OCI-LY3 (cell line): Measurements from ENCODE around the gene NPFF.

Experiments
- H2AFZ ChIP-seq: fragments of 200-600, 300-600 bp; shearing (Covaris generic); 2 replicates; pipeline ENCODE4 v1.6.0; 2014; ENCODE audit warnings: antibody characterized with exemption, low read depth, low read length
- H3K27ac ChIP-seq: fragments of 200-600, 300-600 bp; sonication (generic); 2 replicates; pipeline ENCODE4 v1.5.1; 2014; ENCODE audit warnings: mild to moderate bottlenecking, low read length, moderate library complexity, mixed read lengths
- H3K27me3 ChIP-seq: fragments of 200-600, 300-600 bp; sonication (generic); 2 replicates; pipeline ENCODE4 v1.6.1; 2014; ENCODE audit warnings: low read depth, low read length, mixed read lengths
- H3K36me3 ChIP-seq: fragments of 200-600, 300-600 bp; sonication (generic); replicated peaks from 2 replicates; pipeline ENCODE3; 2014; ENCODE audit warnings: low read depth, low read length, mixed read lengths
- H3K4me1 ChIP-seq: fragments of 300-600, 200-600 bp; sonication (generic); 2 replicates; pipeline ENCODE4 v1.6.1; 2014; ENCODE audit warnings: low read length, mixed read lengths
- H3K4me2 ChIP-seq: fragments of 200-600, 300-600 bp; sonication (generic); 2 replicates; pipeline ENCODE4 v1.6.1; 2014; ENCODE audit warnings: low read length, mixed read lengths
- H3K4me3 ChIP-seq: fragments of 300-600, 200-600 bp; sonication (generic); 2 replicates; pipeline ENCODE4 v1.5.1; 2014; ENCODE audit warnings: antibody characterized with exemption, mild to moderate bottlenecking, low read length, moderate library complexity
- H3K79me2 ChIP-seq: fragments of 300-600, 200-600 bp; shearing (Covaris generic); 2 replicates; pipeline ENCODE4 v1.6.1; 2014; ENCODE audit warnings: mild to moderate bottlenecking, low read length, mixed read lengths
- H3K9ac ChIP-seq: fragments of 300-600, 200-600 bp; shearing (Covaris generic); 2 replicates; pipeline ENCODE4 v1.6.0; 2014; ENCODE audit warnings: mild to moderate bottlenecking, low read length, moderate library complexity
- H3K9me3 ChIP-seq: fragments of 200-600, 300-600 bp; shearing (Covaris generic); 2 replicates; pipeline ENCODE4 v1.6.1; 2014; ENCODE audit warnings: low read length, mixed read lengths; ENCODE audit not compliant: insufficient read depth
- H4K20me1 ChIP-seq: fragments of 200-600, 300-600 bp; sonication (generic); 2 replicates; pipeline ENCODE4 v1.6.1; 2016; ENCODE audit warnings: low read length, mixed read lengths; ENCODE audit not compliant: insufficient read depth
- CTCF ChIP-seq: fragments of 200-600, 300-600 bp; sonication (generic); IDR thresholded peaks from 2 replicates; pipeline ENCODE4 v1.5.1; 2014; ENCODE audit warnings: antibody characterized with exemption, low read length, low read depth
- EZH2phosphoT487 ChIP-seq: fragments of 200-600 bp; shearing (Covaris generic); IDR thresholded peaks from 2 replicates; pipeline ENCODE4 v1.6.1; 2018; ENCODE audit warnings: antibody characterized with exemption, mixed run types, low read depth

Gene NPFF

GRCh38 chr12:53464685-53465418, 42.4 kb downstream of the NPFF start:
- Histone ChIP-seq H3K9ac (no peak overlapping the region), H3K27me3 (no peaks in the 10 kb centered on the region), H3K4me1 (no peaks in the 10 kb centered on the region), H3K79me2 (peaks cover 78% of the 10 kb centered on the region), H2AFZ (no peak overlapping the region), H3K27ac (no peak overlapping the region), H3K4me3 (no peak overlapping the region), H3K4me2 (no peak overlapping the region), H3K36me3 (peaks cover 91% of the 10 kb centered on the region), H3K9me3 (no peaks in the 10 kb centered on the region), H4K20me1 (peaks cover 63% of the 10 kb centered on the region)
- TF ChIP-seq CTCF (no peak), EZH2phosphoT487 (no peak)

GRCh38 chr12:53463802-53464560, 43.3 kb downstream of the NPFF start:
- no peak overlapping the region for H3K27ac ChIP-seq
- no peaks in the 10 kb centered on the region for H3K4me1 ChIP-seq
- peaks cover 95% of the 10 kb centered on the region for H3K36me3 ChIP-seq
- H3K27me3 ChIP-seq: no peaks in the 10 kb centered on the region
- no peak overlapping the region for H2AFZ ChIP-seq
- no peak for TF ChIP-seq CTCF
- TF ChIP-seq EZH2phosphoT487: no peak
- H3K4me2 ChIP-seq: no peak overlapping the region
- H3K9me3 ChIP-seq: no peaks in the 10 kb centered on the region
- no peak overlapping the region for H3K4me3 ChIP-seq
- no peak overlapping the region for H3K9ac ChIP-seq
- peaks cover 70% of the 10 kb centered on the region for H4K20me1 ChIP-seq
- H3K79me2 ChIP-seq: peaks cover 85% of the 10 kb centered on the region

- no peak overlapping the region for H3K4me3 ChIP-seq
- no peaks in the 10 kb centered on the region for H3K27me3 ChIP-seq
- no peaks in the 10 kb centered on the region for H3K4me1 ChIP-seq
- H3K36me3 ChIP-seq: peaks cover 91% of the 10 kb centered on the region
- TF ChIP-seq CTCF (no peak), EZH2phosphoT487 (no peak)
- H3K9ac ChIP-seq: no peak overlapping the region
- H3K4me2 ChIP-seq: no peak overlapping the region
- H3K9me3 ChIP-seq: no peaks in the 10 kb centered on the region
- peaks cover 72% of the 10 kb centered on the region for H4K20me1 ChIP-seq
- H2AFZ ChIP-seq: no peak overlapping the region
- H3K79me2 ChIP-seq: peaks cover 83% of the 10 kb centered on the region
- H3K27ac ChIP-seq: no peak overlapping the region
These were observed 44.3 kb downstream of the NPFF start for GRCh38 chr12:53462935-53463334.

- Histone ChIP-seq H3K4me2 (no peak overlapping the region), H2AFZ (no peak overlapping the region), H3K4me1 (no peaks in the 10 kb centered on the region), H3K79me2 (peaks cover 87% of the 10 kb centered on the region), H3K9me3 (no peaks in the 10 kb centered on the region), H3K36me3 (peaks cover 89% of the 10 kb centered on the region), H3K4me3 (no peak overlapping the region), H3K27ac (no peak overlapping the region), H3K27me3 (no peaks in the 10 kb centered on the region), H4K20me1 (peaks cover 69% of the 10 kb centered on the region), H3K9ac (no peak overlapping the region)
- TF ChIP-seq CTCF (no peak), EZH2phosphoT487 (no peak)
These were observed 45.7 kb downstream of the NPFF start for GRCh38 chr12:53461591-53461990.
